Activated CD4-positive, alpha-beta T cell treated with anti-CD3 and anti-CD28 coated beads for 24 hours (primary cell): ENCODE results near the gene SKAP1.
"Not testable (repeated sequence)": the region's sequence is repeated elsewhere in the genome, so short reads cannot be mapped to it uniquely, and the experiment has no call there.

Source experiments
- DNase-seq, 2 donors: peaks; one replicate each; pipeline ENCODE4 v3.0.0-alpha.2; 2020; ENCODE audit warnings: low read depth in 2 of 2

Gene SKAP1

GRCh38 chr17:48449335-48449734 lies 19.3 kb upstream of the SKAP1 start:
- DNase-seq, result not testable (repeated sequence)

GRCh38 chr17:48445248-48445620 lies 15.2 kb upstream of the SKAP1 start:
- no peak for DNase-seq

DNA sequence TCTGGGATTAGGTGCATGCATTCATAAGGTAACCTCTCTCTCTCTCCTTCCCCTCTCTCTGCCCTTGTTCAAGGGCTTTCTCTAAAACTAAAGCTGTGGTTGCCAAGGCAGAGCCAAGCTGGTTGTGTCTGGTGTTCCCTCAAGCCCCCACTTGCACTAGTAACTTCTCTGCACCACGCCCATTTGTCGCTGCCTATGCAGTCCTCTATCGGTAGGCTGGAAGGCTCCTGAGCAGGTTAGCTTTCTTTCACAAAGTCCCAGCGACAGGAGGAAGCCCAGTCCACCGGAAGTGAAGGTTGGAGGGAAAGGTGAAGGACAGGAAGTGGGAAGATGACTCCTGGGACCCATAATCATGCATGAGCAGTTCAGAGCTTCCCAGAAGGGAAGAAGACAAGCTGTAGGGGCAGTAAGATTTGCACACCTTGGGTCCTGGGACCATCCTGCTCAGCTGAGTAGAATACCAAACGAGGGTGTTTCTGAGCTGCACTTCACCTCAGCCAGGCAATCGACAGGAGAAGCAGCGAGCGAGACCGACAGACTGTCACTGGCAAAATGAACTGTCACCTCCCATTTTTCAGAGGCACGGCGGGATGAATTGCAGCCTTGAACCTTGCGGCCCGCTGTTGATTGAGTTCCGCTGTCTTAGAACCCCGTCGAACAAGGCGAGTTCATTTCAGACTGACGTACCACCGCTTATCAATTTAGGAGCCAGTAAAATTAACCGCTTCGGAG lies 14.7 kb upstream of the SKAP1 start:
- no peak for DNase-seq

- DNase-seq, result no peak
Measured at GRCh38 chr17:48443712-48444111, 13.7 kb upstream of the SKAP1 start.

DNA sequence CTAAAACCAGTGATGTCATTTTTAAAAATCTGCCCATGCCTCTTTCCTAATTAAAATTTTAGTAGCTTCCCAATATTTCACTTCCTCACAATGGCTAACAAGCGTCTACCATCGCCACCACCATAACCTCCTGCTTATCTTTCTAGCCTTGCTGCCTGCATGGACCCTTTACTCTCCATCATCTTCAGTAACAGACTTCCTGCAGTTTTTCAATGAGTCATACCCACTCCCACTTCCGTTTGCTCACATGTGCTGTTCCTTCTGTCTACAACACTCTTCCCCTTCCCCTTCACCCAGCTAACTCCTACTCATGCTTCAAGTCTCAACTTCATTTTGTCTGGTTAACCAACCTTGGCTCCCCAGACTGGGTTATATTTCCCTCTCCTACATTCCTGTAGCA lies 12.8 kb upstream of the SKAP1 start:
- no peak for DNase-seq

DNA sequence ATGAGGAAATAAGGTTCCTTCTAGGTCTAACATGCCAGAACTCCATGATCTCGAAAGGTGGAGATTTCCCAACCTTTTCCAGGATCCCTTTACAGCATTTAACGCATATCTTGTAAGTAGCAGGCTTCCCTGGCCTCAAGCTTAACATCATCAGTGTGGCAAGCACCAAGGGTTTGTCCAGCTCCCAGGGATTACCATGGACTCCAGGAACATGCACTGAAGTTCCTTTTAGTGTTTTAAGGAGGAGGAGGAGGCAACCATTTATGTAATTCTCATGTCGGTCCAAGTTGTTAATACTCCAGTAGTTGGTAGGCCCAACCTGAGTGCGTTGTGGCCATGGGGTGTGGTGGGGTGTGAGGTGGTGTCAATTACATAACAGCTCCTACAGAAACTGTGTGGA lies 11.8 kb upstream of the SKAP1 start:
- DNase-seq, result no peak

- DNase-seq, result no peak
Measured at GRCh38 chr17:48441231-48441711, 11.3 kb upstream of the SKAP1 start.

- DNase-seq, result no peak
Measured at GRCh38 chr17:48440669-48441068, 10.7 kb upstream of the SKAP1 start.

DNA sequence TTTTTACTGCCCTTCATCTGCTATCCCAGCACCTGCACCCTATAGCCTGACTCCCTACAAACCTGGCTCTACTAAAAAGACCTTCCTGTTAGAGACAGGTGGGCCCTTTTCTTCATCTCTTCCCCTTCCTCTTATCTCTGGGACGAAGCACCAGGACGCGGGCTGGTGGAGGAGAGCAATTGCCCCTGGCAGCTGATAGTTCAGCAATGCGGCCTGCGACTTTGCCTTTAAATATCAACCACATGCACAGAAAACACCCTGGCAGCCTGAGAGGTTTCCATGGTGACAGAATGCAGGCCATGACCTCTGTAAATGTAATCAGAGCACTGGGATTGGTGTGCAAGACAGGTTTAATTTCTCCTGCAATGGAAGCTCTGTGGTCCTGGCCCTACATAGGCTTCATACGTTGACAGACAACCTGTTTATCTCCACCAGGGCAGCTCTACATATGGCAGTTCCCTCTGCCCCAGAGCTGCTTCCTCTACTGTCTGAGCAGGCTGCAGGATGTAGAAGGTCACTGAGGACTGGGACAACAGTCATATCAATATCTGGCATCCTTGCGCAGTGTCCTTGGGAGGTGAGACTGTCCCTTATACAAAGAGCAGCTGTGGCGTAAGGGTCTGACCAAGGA lies 10.0 kb upstream of the SKAP1 start:
- peak in 1 of 2 donors; percentile 29 for DNase-seq

DNA sequence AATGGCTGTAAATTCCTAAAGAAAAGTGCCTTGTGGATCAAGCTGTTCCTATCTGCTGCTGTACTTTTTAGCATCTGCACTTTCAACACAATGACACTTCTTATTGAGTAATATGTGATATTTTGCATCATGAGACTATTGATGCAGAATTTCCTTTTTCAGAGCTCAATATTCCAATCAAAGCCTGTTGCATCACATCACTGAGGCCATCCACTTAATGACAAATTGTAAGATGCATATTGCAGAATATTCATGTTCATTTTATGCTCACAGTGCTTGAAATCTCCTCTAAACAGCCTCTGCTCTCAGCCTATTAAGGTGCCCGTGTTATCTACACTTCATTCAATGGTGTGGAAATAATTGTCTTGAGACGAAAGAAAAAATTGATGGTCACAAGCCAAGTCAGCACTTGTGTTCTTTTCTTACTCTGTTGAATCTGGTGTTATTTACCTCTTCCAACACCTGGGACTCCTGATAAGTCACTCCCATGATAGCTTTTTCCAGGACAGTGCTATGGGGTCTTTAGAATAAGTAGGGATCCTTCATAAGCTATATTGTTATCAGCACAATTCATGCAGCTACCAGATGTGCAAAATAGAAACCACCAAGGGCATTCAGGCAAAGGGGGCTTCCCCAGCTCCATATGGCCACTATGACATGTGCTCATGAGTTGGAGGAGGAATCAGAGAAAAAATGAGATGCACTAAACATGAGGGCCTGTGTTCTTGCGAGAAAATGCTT lies 9.3 kb upstream of the SKAP1 start:
- DNase-seq, result no peak

- no peak for DNase-seq
Measured at GRCh38 chr17:48438516-48439061, 8.6 kb upstream of the SKAP1 start.

GRCh38 chr17:48433896-48434295 lies 3.9 kb upstream of the SKAP1 start:
- DNase-seq, result no peak

DNA sequence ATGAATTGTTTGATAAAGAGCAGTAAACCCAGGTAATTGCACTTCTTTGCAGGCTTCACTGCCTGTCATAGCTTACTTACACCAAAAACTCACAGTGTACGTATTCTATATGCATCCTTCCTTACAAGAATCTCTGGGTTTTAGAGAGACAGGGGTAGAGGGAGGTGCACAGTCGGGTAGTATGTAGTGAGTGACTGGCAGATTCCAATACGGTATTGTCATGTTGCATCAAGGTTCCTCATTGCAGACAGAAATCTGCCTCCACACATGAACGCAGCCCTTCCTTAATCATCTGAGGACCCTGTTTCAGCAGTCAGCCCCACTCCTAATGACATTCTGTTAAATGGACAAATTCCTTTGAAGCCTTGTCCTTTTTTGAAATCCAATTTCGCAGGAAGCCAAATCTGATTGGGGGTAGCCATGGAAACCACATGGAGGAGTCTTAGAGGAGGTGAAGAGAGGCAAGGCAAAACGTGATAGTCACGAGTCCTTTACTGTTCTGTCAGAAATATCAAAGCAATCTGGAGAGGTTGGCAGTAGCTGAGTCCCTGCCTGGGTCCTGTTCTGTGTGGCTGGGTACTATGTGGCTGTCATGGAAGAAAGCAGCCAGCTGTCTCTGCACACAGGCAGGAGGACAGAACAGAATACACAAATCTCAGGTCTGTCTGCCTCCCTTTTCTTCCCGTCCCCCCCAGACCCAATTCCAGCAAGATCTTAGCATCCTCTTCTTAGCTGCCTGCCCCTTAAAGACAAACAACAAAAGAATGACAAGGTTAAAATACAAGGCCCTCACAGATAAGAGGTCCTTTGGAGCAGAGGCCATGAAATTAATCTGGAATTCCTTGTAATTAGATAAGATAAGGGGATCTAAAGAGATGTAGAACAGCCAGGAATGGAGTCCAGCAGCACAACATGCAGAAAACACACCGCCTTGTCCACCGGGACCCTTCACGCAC lies 3.1 kb upstream of the SKAP1 start:
- no peak for DNase-seq

DNA sequence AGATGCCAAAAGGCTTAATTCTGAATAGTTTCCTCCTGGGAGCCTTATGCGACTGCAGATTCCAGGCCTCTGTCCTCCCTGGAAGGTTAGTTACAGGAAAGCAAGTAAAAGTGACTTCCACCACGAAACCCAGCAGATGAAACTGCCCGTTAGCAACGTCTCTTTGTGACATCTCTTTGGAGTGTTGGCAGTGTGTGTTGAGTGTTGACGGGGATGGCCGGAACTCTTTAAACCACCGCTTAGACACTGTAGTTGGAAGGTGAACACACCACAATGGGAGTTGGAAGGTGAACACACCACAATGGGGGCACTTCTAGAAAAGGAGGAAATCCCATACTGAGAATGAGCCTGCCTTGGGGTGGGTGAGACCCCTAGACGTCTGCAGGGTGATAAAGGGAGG lies 858 bp downstream of the SKAP1 start:
- no peak for DNase-seq

DNA sequence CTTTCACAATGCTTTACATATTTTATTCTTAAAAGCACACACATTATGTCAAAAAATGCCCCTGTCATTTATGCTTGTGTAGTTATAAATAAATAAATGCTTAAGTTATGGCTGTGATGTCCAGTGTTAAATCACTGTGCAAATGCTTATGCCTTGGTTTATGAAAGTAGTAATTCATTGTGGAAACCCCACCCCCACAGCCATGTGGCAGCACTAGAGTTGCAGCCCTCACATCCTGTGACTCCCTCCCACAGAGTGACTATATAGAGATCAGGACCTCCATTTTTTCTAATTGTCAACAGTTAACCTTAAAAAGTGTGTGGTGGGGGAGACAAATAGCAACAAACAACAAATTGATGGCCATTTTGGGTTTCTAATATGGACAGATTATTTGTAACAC lies 2.4 kb downstream of the SKAP1 start:
- DNase-seq, result peak; percentile 48 to 51

DNA sequence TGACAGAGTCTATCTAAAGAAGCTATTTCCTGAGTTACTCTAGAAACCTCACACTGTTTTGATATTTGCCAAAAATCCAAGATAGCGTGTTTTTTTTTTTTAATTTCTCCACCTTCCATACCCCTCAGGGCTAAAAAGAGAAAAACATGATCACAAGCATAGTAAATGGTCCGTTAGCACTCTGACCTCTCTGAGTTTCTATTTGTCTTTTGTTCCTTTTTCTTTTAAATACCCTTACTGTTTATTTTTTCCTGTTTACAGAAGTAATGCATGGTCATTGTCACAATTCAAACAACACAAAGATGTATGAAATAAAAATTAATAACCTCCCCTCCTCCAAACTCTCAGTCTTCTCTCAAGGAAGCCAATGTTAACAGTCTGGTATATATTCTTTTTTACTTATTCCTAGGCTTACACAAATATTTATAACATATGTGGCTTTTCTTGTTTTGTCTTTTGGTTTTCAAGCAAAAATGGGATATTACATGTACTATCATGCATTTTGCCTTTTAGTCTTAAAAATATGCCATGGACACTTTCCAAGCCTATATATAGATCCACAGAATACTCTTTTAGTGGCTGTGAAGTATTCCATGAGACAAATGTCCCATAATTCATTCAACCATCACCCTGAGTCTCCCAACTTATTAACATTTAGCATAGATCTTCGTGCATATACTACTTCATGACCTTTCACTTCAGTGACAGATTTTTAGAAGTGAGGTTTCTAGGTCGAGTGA lies 3.1 kb downstream of the SKAP1 start:
- DNase-seq, result no peak

DNA sequence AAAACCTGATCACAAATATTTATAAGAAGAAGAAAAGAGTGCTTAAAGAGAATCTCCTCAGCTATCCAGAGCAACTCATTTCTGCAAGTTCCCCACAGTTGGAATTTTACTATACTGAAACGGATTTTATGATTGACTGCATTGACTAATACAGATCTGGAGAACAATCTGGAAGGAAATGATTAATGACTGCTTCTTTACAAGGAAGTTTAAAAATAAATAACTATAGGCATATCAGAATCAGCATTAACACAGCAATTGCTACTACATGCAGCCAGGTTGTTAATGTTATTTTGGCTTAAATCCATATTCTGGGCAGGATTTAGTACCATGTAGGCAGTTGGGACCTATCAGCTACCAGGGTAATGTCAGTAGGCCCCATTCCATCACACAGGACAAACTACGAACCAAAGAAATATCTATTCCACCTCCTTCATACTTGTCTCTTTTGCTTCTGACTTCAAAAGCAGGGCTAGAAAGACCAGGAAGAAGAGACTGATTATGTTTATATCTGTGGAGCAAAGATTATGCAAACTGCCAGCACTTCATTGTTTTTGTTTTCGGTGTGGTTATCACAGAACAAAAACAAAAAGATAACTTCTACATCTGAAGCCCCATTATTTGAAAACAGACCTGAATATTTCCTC lies 3.9 kb downstream of the SKAP1 start:
- DNase-seq, result no peak

DNA sequence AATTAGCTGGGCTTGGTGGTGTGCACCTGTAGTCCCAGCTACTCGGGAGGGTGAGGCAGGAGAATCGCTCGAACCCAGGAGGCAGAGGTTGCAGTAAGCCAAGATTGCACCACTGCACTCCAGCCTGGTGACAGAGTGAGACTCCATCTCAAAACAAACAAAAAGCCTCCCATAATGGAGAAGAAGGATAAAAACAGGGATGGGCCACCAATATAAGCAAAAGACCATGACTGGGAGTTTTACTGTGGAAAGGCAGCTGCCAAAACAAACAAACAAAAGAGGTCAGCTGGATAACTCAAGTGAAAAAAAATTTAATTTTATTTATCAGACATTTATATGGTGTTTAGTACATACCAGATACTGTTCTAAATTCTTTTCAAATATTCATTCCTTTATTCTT lies 8.0 kb downstream of the SKAP1 start:
- not testable (repeated sequence) for DNase-seq

- no peak for DNase-seq
Measured at GRCh38 chr17:48420823-48421222, 9.2 kb downstream of the SKAP1 start.

- DNase-seq, result no peak
Measured at GRCh38 chr17:48416971-48417370, 13.0 kb downstream of the SKAP1 start.
